Activated T-cell treated with anti-CD3 and anti-CD28 coated beads for 1 hour (primary cell): ENCODE results near the gene GABRG1.

Experiments used
- DNase-seq: peaks from one replicate; pipeline ENCODE4 v3.0.0-alpha.2; 2020; ENCODE audit warnings: low read depth

The GABRG1 gene

DNA sequence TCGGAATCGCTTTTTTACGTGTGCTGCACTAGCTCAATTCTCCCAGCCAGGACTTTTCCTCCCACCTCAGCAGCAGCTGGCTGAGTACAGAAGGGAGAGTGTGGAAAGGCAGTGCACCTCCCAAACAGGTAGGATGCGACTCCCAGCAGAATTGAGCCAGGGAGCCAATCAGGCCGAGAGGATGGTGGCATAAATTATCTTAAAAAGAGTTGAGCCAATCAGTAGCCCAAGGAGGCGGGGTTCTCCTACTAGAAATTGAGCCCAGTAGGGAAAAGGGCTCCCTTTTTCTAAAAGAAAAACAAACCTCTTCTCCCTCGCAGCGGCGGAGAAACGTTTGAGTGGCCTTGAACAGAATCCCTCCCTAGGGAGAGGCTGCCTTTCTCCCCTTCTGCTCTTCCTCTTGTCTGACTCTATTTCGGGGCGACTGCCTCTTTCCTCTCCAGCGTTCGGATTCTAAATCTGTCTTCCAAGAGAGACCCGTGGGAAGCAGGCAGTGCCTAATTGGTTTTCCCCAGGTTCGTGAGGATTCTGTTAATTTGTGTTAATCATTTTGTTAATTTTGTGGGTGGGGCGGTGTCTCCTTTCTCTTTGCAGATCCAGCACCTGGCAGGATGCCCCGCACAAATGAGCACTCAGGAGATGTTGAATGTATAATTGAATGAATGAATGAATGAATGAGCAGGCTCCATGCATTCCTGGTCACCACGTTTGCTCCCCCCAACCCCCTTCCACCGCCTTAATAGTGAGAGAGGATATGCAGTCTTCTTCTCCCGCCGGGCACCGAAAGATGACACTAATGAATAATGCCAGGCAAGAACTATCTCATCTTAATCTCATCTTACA, at the start of gene GABRG1:
GABRG1 (minus strand) TSS at position 142 of the 843 bp plus-strand sequence; CDS start at position 1, 141 bp downstream.
- no peak for DNase-seq

DNA sequence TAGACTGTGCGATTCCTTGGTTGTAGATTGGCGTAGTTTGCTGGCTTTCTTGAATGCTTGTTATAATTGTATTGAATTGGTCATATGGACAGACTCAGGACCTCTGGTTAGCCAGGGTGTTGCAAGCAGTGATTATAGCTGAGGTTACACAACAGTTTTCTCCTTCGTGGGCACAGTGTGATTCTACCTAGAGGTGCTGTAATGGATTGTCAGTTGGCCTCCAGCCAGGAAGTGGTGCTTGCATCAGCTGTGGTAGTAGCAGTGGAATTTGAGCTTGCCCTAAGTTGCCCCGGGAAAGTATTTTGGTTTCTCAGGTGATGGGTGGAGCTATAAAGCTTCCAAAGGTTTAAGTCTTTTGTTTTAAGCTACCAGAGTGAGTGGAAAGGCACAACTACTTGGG, 23.1 kb upstream of the GABRG1 start:
- no peak for DNase-seq

DNA sequence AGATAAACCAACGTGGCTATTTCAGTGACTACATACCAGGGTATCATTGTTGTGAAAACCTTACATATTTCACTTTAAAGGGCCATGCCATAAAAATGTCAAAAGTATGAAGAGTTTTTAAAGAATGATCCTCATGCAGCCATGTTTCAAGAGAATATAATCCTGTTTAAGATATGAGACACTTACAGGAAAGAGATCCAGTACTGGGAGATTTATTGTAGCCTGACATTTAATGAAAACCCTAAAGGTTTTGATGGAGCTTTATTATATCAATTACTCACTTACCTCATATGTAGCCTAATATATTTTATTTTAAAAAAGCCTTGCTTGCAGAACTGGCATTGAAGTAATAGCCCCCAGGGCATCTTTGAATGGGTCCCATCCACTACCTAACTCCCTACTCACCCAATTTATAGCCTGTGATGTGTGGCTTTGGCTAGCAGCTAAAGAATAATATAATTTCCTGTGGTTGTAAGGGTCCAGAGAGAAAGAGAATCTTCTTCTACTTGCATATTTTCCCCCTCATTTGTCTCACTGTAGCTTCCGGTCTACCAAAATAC, 7.7 kb upstream of the GABRG1 start:
- DNase-seq = no peak

- no peak for DNase-seq
These were observed 1.0 kb upstream of the GABRG1 start for GRCh38 chr4:46124773-46125413.

DNA sequence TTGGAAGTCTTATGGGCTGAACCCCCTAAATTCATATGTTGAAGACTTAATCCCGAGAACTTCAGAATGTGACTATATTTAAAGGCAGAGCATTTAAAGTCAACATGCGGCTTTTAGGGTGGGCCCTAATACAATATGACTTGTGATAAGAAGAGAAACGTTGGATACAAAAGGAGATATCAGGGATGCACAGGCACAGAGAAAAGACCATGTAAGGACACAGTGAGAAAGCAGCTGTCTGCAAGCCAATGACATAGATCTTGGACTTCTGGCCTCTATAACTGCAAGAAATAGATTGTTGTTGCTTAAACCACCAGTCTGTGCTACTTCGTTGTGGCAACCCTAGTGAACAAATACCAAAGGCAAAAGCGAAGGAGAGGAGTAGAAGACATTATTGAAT, 42.2 kb downstream of the GABRG1 start:
- no peak for DNase-seq

DNA sequence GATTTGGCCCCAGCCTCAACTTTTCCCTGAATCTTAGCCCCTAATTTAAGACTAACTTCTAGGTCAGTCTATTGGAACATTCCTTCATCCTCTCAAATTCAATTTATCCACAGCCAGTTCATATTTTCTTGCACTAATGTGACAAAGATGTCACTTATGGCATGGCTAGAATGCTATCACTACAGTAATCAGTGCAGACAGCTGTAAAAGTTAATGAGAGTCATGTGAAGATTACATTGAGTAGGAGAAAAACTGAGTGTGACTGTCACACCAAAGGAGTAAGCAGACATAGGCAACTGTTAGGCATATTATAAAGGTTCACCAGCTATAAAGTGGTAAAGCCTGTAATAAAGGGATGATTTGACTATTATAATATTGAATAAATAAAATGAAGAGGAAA, 42.6 kb downstream of the GABRG1 start:
- no peak for DNase-seq

GRCh38 chr4:46073778-46074177, 50.1 kb downstream of the GABRG1 start:
- no peak for DNase-seq

- DNase-seq = no peak
These were observed 72.5 kb downstream of the GABRG1 start for GRCh38 chr4:46051392-46051791.

GRCh38 chr4:46032056-46032455, 91.8 kb downstream of the GABRG1 start:
- no peak for DNase-seq

DNA sequence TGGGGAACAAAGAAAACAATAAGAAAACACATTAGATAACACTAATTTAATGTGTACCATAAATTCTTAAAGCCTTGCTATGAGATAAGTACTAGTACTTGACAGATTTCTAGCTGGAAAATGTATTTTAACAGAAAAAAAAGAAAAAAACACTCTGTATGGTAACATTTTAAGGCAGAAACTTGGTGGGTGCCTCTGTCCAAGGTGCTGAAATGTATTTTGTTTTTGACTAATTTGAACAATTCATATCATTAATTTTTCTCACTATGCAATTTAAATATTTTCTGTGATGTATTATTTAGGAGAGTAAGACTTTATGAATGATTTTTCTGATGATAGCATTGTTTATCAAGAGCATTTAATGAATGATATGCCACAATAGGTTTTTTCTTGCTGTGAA, 107.5 kb downstream of the GABRG1 start:
- DNase-seq = no peak

DNA sequence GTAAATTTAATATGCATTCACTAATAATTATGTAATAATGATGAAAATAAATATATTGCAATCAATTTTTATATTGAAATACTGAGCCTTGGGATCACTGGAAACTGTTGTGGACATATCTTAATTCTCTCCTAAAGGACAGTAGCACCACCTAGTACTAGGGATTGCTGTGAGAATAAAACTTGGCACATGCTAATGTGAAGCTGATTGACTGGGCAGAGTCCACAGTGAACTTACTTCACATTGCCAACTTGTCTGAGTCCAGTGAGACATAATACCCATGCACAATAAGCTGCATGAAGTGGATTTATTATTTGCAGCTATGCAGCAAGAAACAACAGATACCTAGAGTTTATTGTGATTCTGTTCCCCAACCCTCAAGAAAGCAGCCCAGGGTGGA, 131.1 kb downstream of the GABRG1 start:
- no peak for DNase-seq

GRCh38 chr4:45989775-45990174, 134.1 kb downstream of the GABRG1 start:
- no peak for DNase-seq

DNA sequence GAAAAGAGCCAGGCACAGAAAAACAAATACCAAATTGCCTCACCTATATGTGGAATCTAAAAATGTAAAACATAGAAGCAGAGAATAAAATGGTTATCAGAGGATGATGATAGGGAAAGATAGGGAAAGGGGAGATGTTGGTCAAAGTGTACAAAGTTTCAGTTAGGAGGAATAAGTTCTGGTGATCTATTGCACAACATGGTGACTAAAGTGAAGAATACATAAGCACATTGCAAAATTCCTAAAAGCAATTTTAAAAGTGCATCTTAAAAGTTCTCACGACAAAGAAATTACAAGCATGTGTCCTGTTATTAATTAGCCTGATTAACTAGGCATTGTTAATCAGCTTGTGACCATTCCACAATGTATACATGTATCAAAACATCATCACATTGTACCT, 136.0 kb downstream of the GABRG1 start:
- no peak for DNase-seq
